ENCODE data around the gene MRPL46. TPM values are rescaled to one million over a fixed set of nuclear protein-coding genes. Genes with fewer than 3 reads are reported as not detected.

MRPL46 gene
- total and polyA plus RNA-seq, 9 of the 15 experiments (the other 6 are each of a cell fraction or from before 2014, with no cell fraction given): 41.2 to 72.2 (median 49.8) TPM

DNA sequence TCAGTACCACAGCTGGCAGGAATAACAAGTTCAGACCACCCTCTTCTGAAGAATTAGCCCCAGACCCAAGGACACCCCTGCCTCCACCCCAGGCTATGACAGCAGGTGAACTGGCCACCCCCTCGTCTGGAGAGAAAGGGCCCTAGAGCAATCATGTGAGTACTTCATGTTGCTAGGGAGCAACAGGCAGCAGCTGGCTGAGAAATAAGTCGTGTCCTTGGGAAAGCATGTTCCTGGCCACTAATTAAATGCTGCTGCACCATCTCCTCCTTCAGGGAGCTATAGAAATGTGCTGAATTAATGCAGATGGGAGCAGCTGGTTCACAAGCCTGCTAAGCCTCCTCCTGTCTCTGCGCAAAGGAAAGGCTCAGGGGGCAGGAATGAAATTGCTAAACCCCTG, 31.8 kb upstream of the MRPL46 start:
- peaks cover 0 to 5% of the 10 kb centered on the region in 2 experiments; a peak in 2 of 5 replicates for H3K4me1 ChIP-seq (replicated peaks in 1 of 2; ENCODE audit: control insufficient read depth in 2 of 2, insufficient read depth in 2 of 2, low read length in 2 of 2)
- WGBS (ENCODE audit: insufficient coverage, low coverage, missing lambda C conversion rate): 52% methylated on average over 3 of the region's 3 CpGs
- no peak overlapping the region for H3K4me3 ChIP-seq
- no peak overlapping the region for H3K27ac ChIP-seq (ENCODE audit: extremely low read depth, low read depth, low read length)
- 0 out of 2 replicates have a peak, but pooled peaks cover under 1% of the 10 kb centered on the region for H4K20me1 ChIP-seq (replicated peaks; ENCODE audit: control insufficient read depth, insufficient read depth, low read length)
- ATAC-seq (no peak), FAIRE-seq (no peak), DNase-seq (ENCODE audit: extremely low read depth in 1 of 4, low spot score in 3 of 4) (no peak)
- in situ Hi-C loops (cut with MboI): no loop called here
- no peak overlapping the region for H3K9ac ChIP-seq (ENCODE audit: insufficient read depth in 1 of 2, low read depth in 2 of 2, low read length in 2 of 2)
- H3K79me2 ChIP-seq (ENCODE audit: control insufficient read depth, insufficient read depth, low read length): no peaks in the 10 kb centered on the region
- no peaks in the 10 kb centered on the region for H3K9me3 ChIP-seq (replicated peaks; ENCODE audit: control insufficient read depth, insufficient read depth, low read depth, low read length)
- CTCF ChIA-PET (ENCODE audit: low intra/inter-chr PET ratio): no interaction called here
- TF ChIP-seq RBM15 (IDR thresholded peaks at IDR 0.05; ENCODE audit: insufficient read depth, low read length) (no peak), KLF1 (tag; IDR thresholded peaks at IDR 0.05) (no peak), MLLT1 (IDR thresholded peaks at IDR 0.05) (no peak), SETDB1 (IDR thresholded peaks at IDR 0.05; ENCODE audit: low read length) (no peak), NRF1 (conservative IDR thresholded peaks at IDR 0.05 in 1 of 2, IDR thresholded peaks at IDR 0.05 in 1 of 2) (no peak), ZNF668 (CRISPR knock-in tag; IDR thresholded peaks at IDR 0.05) (no peak), C11orf30 (IDR thresholded peaks at IDR 0.05; ENCODE audit: low read depth) (no peak), CCAR2 (IDR thresholded peaks at IDR 0.05; ENCODE audit: low read depth, low read length) (no peak), USF2 (CRISPR knock-in tag; IDR thresholded peaks at IDR 0.05) (no peak), GTF2B (IDR thresholded peaks at IDR 0.05; ENCODE audit: extremely low read depth, insufficient read length) (no peak)
- TF ChIP-seq, protein P1, sequence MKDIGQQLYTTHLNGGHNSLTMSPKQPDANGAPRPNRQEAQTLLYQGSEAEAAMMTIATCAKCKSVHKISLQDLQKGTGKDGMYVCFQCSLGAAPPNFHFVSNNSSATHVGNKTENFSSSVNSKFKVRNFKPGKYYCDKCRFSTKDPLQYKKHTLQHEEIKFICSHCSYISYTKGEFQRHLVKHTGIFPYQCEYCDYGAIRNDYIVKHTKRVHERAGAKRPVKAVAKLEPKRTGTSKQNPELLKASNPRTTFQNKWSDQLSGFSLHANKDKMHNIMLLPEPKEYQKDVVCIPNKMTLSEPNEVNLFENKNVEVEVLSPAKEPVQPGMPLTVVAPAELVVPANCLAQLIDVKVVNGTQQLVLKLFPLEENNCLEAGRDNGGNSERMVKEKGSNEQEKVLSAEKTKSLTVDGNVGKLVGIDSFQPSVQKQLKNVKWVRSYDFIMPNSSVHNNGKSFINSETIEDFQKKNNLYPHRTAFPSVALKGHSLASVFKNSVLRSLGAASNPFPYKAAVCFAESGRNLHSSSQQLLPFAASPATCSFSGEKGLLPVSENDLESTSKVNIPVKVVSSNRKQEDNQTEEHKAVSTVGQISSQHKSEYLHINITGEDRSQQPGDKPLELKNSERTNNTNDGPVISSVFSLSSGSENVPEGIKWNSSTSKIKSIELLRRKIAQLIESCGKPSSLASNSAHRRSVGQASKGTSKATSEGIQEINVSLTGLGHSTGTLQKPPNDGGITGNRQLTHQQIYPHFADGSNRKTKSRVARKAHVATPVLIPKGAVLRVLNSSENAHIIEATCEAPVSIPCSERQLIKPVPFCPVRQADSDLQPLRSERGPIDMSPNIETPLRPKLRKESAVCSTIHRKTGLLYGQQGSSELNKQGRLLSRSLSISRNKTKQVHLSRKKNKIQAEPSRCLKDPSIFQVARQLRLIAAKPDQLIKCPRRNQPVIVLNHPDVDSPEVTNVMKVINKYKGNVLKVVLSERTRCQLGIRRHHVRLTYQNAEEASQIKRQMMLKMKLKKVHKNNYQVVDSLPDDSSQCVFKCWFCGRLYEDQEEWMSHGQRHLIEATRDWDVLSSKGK (CRISPR knock-in tag; IDR thresholded peaks at IDR 0.05): no peak
- 0 out of 3 replicates have a peak, but pooled peaks cover 2% of the 10 kb centered on the region for H3K36me3 ChIP-seq (ENCODE audit: control insufficient read depth, insufficient read depth, low read length)
- POLR2A ChIA-PET: no interaction called here
- H2AFZ ChIP-seq (ENCODE audit: low read depth, low read length): no peak overlapping the region
- H3K9me1 ChIP-seq (ENCODE audit: control insufficient read depth, insufficient read depth, low read length): no peaks in the 10 kb centered on the region
- intact Hi-C loops (cut with micrococcal nuclease): no loop called here
- no peak overlapping the region for H3K4me2 ChIP-seq (ENCODE audit: insufficient read depth, low read length)
- H3K27me3 ChIP-seq (ENCODE audit: control insufficient read depth in 2 of 2, insufficient read depth in 2 of 2, low read length in 2 of 2): no peaks in the 10 kb centered on the region
- BruUV-seq (replicated peaks): no TSS peak

All from K562 (cell line).